ENCODE data around the gene NNMT.

NNMT gene

DNA sequence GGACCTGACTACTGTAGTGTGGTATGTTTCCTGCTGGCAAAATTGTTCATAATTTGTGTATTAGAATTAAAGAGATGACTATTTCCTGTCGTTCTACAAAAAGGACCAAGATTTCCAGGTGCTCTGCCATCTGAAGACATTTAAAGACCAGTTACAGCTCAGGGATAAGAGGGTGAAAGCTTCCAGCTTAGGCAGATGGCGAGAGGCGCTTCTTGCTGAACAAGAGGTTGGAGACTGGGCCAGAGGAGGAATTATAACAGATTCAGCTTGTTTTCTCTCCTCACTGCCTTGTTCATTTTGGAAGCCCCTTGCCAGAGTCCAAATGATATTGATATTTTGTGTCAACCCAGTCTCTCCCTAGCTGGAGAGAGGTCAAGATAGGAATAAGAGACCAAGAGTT lies 23.1 kb upstream of the NNMT start:
- Histone ChIP-seq H3K27ac (peak overlapping the region; percentile 40), H3K4me3 (ENCODE audit: low read depth, low read length) (no peak overlapping the region), H3K9me3 (ENCODE audit: severe bottlenecking) (no peaks in the 10 kb centered on the region), H3K27me3 (ENCODE audit: insufficient read depth, low read depth, severe bottlenecking) (no peaks in the 10 kb centered on the region), H3K36me3 (no peaks in the 10 kb centered on the region)
- TF ChIP-seq, protein P1, sequence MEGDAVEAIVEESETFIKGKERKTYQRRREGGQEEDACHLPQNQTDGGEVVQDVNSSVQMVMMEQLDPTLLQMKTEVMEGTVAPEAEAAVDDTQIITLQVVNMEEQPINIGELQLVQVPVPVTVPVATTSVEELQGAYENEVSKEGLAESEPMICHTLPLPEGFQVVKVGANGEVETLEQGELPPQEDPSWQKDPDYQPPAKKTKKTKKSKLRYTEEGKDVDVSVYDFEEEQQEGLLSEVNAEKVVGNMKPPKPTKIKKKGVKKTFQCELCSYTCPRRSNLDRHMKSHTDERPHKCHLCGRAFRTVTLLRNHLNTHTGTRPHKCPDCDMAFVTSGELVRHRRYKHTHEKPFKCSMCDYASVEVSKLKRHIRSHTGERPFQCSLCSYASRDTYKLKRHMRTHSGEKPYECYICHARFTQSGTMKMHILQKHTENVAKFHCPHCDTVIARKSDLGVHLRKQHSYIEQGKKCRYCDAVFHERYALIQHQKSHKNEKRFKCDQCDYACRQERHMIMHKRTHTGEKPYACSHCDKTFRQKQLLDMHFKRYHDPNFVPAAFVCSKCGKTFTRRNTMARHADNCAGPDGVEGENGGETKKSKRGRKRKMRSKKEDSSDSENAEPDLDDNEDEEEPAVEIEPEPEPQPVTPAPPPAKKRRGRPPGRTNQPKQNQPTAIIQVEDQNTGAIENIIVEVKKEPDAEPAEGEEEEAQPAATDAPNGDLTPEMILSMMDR (IDR thresholded peaks at IDR 0.05; ENCODE audit: low read depth, low read length): no peak
- peak; percentile 67 for DNase-seq

- no peak overlapping the region for H3K4me3 ChIP-seq (ENCODE audit: low read depth, low read length)
- H3K27ac ChIP-seq: no peak overlapping the region; the same call in 1 of the 2 replicates
- no peaks in the 10 kb centered on the region for H3K36me3 ChIP-seq
- no peak for DNase-seq
- no peaks in the 10 kb centered on the region for H3K9me3 ChIP-seq (ENCODE audit: severe bottlenecking)
- TF ChIP-seq, protein P1 (IDR thresholded peaks at IDR 0.05; ENCODE audit: low read depth, low read length): no peak
- H3K27me3 ChIP-seq (ENCODE audit: insufficient read depth, low read depth, severe bottlenecking): no peaks in the 10 kb centered on the region
These were observed 22.1 kb upstream of the NNMT start for GRCh38 chr11:114273890-114274635.

DNA sequence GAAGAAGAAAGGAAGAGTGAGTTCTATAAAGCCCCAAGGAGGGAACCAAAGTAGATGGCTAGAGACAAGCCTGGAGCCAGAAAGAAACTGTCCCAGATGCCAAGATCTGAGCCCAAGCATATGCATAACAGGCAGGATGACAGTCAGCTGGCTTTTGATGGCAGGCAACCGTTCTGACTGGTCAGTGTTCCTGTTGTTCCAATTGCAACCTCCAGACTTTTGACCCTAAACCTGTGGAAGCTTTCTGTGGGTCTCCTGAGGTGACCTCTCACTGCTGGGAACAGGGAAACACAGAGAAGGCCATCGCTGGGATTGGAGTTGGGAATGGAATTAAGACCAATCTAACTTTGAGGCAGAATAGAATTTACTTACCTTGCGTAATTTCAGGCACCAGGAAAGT lies 21.6 kb upstream of the NNMT start:
- H3K36me3 ChIP-seq: no peaks in the 10 kb centered on the region
- H3K27me3 ChIP-seq (ENCODE audit: insufficient read depth, low read depth, severe bottlenecking): no peaks in the 10 kb centered on the region
- H3K4me3 ChIP-seq (ENCODE audit: low read depth, low read length): no peak overlapping the region
- no peak for DNase-seq
- no peaks in the 10 kb centered on the region for H3K9me3 ChIP-seq (ENCODE audit: severe bottlenecking)
- no peak overlapping the region for H3K27ac ChIP-seq
- TF ChIP-seq, protein P1 (IDR thresholded peaks at IDR 0.05; ENCODE audit: low read depth, low read length): no peak

DNA sequence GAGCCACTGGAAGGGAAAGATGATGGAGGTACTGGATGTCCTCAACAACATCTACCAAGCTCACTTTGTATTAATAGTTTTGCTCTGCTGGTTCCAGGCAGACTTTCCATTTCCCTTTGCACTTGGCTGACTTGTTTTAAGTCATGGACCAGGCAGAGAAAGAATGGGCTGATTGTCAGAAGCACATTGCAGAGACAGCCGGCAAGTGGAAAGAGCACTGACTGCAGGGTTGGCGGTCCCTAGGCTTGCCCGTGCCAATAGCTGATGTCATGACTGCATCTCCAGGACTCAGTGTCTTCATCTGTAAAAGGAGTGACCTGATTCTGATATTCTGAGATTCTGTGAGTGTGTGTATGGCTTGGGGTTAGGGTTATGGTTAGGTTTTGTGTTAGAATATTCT lies 20.9 kb upstream of the NNMT start:
- H3K27ac ChIP-seq: no peak overlapping the region
- no peak for DNase-seq
- H3K4me3 ChIP-seq (ENCODE audit: low read depth, low read length): no peak overlapping the region
- no peaks in the 10 kb centered on the region for H3K27me3 ChIP-seq (ENCODE audit: insufficient read depth, low read depth, severe bottlenecking)
- H3K9me3 ChIP-seq (ENCODE audit: severe bottlenecking): no peaks in the 10 kb centered on the region
- TF ChIP-seq, protein P1 (IDR thresholded peaks at IDR 0.05; ENCODE audit: low read depth, low read length): no peak
- H3K36me3 ChIP-seq: no peaks in the 10 kb centered on the region

- Histone ChIP-seq H3K4me3 (ENCODE audit: low read depth, low read length) (no peak overlapping the region), H3K36me3 (no peaks in the 10 kb centered on the region), H3K9me3 (ENCODE audit: severe bottlenecking) (no peaks in the 10 kb centered on the region), H3K27ac (no peak overlapping the region), H3K27me3 (ENCODE audit: insufficient read depth, low read depth, severe bottlenecking) (no peaks in the 10 kb centered on the region)
- TF ChIP-seq, protein P1 (IDR thresholded peaks at IDR 0.05; ENCODE audit: low read depth, low read length): no peak
- DNase-seq: no peak
These were observed 20.1 kb upstream of the NNMT start for GRCh38 chr11:114276077-114276476.

Data from WERI-Rb-1 (cell line).